Breast epithelium (tissue), 4 donors: ENCODE results near the gene DPYD. TPM values are rescaled to one million over a fixed set of nuclear protein-coding genes. Genes with fewer than 3 reads are reported as not detected.

Source experiments
- DNase-seq, 2 donors: peaks; one replicate each; pipeline ENCODE4 v3.0.0-alpha.2; 2019; ENCODE audit warnings: low spot score in 2 of 2
- H3K27ac ChIP-seq, 2 donors: fragments of 200-600 bp; sonication (generic) in 1 of 2; one replicate each; pipeline ENCODE4 v1.5.1; 2016 to 2019; ENCODE audit warnings: mild to moderate bottlenecking in 1 of 2
- H3K27me3 ChIP-seq, 2 donors: fragments of 200-600 bp; sonication (generic) in 1 of 2; one replicate each; pipeline versions ENCODE4 v1.5.1 to v1.6.0; 2017 to 2019; ENCODE audit warnings: control low read depth in 1 of 2, mild to moderate bottlenecking in 1 of 2
- H3K36me3 ChIP-seq: fragments of 200-600 bp; one replicate; pipeline ENCODE4 v1.5.1; 2019
- H3K4me1 ChIP-seq, 2 donors: fragments of 200-600 bp; sonication (generic); one replicate each; pipeline ENCODE4 v1.5.1; 2016 to 2019; ENCODE audit warnings: control low read depth in 1 of 2
- H3K4me3 ChIP-seq, 3 donors: fragments of 200-600 bp; sonication (generic); 1 replicate in 2 of 3; 2 replicates in 1 of 3; pipeline ENCODE4 v1.5.1; 2016 to 2019; ENCODE audit warnings: mild to moderate bottlenecking in 3 of 3, moderate library complexity in 2 of 3
- H3K9me3 ChIP-seq, 2 donors: fragments of 200-600 bp; sonication (generic) in 1 of 2; one replicate each; pipeline ENCODE4 v1.5.1; 2016 to 2019; ENCODE audit warnings: control low read depth in 1 of 2
- CTCF ChIP-seq, 3 donors: fragments of 450-650 bp; IDR thresholded peaks; one replicate each; pipeline ENCODE4 v1.5.1; 2016 to 2017; ENCODE audit warnings: antibody characterized with exemption in 3 of 3, mild to moderate bottlenecking in 3 of 3, moderate library complexity in 3 of 3
- POLR2A ChIP-seq: fragments of 450-650 bp; IDR thresholded peaks from one replicate; pipeline ENCODE4 v1.6.1; 2016; ENCODE audit warnings: antibody characterized with exemption, mild to moderate bottlenecking, moderate library complexity
- POLR2AphosphoS5 ChIP-seq, 3 donors: sonication (generic); formaldehyde crosslinking; IDR thresholded peaks; one replicate each; pipeline ENCODE4 v1.6.1; 2017; ENCODE audit warnings: antibody characterized with exemption in 3 of 3
- intact Hi-C: fragments of 100-400 bp; cut with DNase I; formaldehyde crosslinking; loops from one replicate; pipeline ENCODE4 v1.15.1; 2023; ENCODE audit warnings: low total_unique reads
- total RNA-seq, 3 donors: library from RNA; depleted of rRNA; stranded (reverse); fragments of >200 nt; gene quantifications; one replicate each; pipeline ENCODE4 v1.1.0, GENCODE V29; 2016

The DPYD gene
- total RNA-seq, 3 donors from 2014 or later = 56.4 to 95.1 (median 58.1) TPM

- no peak for TF ChIP-seq POLR2AphosphoS5 (IDR thresholded peaks at IDR 0.05)
- TF ChIP-seq CTCF (IDR thresholded peaks at IDR 0.05) = no peak
- TF ChIP-seq POLR2A = no peak
- Histone ChIP-seq H3K9me3 (no peaks in the 10 kb centered on the region), H3K27me3 (no peaks in the 10 kb centered on the region), H3K36me3 (no peaks in the 10 kb centered on the region), H3K4me3 (no peak overlapping the region), H3K4me1 (no peaks in the 10 kb centered on the region), H3K27ac (no peak overlapping the region)
- no peak for DNase-seq
- intact Hi-C loops = no loop called here
These were observed 194.4 kb downstream of the DPYD start for GRCh38 chr1:97726386-97726785.

GRCh38 chr1:97721221-97721620, 199.6 kb downstream of the DPYD start:
- Histone ChIP-seq H3K4me3 (no peak overlapping the region), H3K27ac (no peak overlapping the region), H3K36me3 (no peaks in the 10 kb centered on the region), H3K27me3 (no peaks in the 10 kb centered on the region), H3K4me1 (no peaks in the 10 kb centered on the region), H3K9me3 (no peaks in the 10 kb centered on the region)
- TF ChIP-seq POLR2AphosphoS5 (IDR thresholded peaks at IDR 0.05) = no peak
- no peak for TF ChIP-seq POLR2A
- TF ChIP-seq CTCF (IDR thresholded peaks at IDR 0.05) = no peak
- intact Hi-C loops = no loop called here
- no peak for DNase-seq

DNA sequence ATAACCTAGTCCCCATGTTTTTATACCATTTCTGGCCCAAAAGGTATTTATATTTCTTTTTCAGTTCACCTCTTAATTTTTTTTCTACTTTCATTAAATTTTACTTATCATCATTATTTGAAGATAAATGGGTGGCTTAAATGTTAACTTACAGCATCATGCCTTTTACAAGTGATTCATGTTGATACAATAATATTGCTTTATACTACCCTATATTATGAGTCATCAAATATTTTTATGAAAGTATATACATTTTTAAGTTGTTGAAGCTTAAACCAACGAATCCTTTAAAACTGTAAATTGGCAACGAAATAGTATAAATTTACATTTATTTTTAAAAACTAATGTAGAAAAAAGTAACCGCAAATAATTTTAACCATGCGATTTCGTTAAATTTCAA, 207.9 kb downstream of the DPYD start:
- Histone ChIP-seq H3K9me3 (no peaks in the 10 kb centered on the region), H3K4me3 (no peak overlapping the region), H3K27me3 (no peaks in the 10 kb centered on the region), H3K4me1 (no peaks in the 10 kb centered on the region), H3K27ac (no peak overlapping the region), H3K36me3 (no peaks in the 10 kb centered on the region)
- intact Hi-C loops = no loop called here
- no peak for TF ChIP-seq POLR2A
- no peak for TF ChIP-seq CTCF (IDR thresholded peaks at IDR 0.05)
- TF ChIP-seq POLR2AphosphoS5 (IDR thresholded peaks at IDR 0.05) = no peak
- no peak for DNase-seq

DNA sequence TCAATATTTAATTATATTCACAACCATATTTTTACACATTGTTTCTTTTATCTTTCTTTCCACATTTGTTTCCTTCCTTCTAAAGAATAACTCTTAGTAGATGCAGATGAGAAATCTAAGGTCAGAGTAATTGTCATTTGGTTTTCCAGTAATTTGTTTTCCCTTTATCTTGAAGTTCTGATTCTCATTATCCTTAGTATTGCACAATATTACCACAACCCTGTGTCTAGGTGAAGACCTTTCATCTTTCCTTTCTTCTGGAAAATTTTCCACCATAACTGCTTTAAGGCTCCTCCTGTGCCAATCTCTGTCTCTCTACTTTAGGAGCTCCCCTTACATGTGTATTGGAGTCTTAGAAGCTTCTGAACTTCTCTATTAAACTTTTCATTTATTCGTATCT, 209.0 kb downstream of the DPYD start:
- Histone ChIP-seq H3K4me3 (no peak overlapping the region), H3K4me1 (no peaks in the 10 kb centered on the region), H3K27me3 (no peaks in the 10 kb centered on the region), H3K27ac (no peak overlapping the region), H3K9me3 (no peaks in the 10 kb centered on the region), H3K36me3 (no peaks in the 10 kb centered on the region)
- intact Hi-C loops = no loop called here
- no peak for TF ChIP-seq POLR2A
- TF ChIP-seq POLR2AphosphoS5 (IDR thresholded peaks at IDR 0.05) = no peak
- TF ChIP-seq CTCF (IDR thresholded peaks at IDR 0.05) = no peak
- DNase-seq = no peak

- no peaks in the 10 kb centered on the region for H3K36me3 ChIP-seq
- no peaks in the 10 kb centered on the region for H3K27me3 ChIP-seq
- no peaks in the 10 kb centered on the region for H3K4me1 ChIP-seq
- intact Hi-C loops = no loop called here
- H3K27ac ChIP-seq = no peak overlapping the region
- DNase-seq = no peak
- no peak overlapping the region for H3K4me3 ChIP-seq
- no peaks in the 10 kb centered on the region for H3K9me3 ChIP-seq
- no peak for TF ChIP-seq POLR2AphosphoS5 (IDR thresholded peaks at IDR 0.05)
These were observed 227.2 kb downstream of the DPYD start for GRCh38 chr1:97693601-97694000.

GRCh38 chr1:97691325-97691724, 229.5 kb downstream of the DPYD start:
- H3K36me3 ChIP-seq = no peaks in the 10 kb centered on the region
- H3K27me3 ChIP-seq = no peaks in the 10 kb centered on the region
- no peaks in the 10 kb centered on the region for H3K4me1 ChIP-seq
- no peak overlapping the region for H3K27ac ChIP-seq
- TF ChIP-seq POLR2A (no peak), POLR2AphosphoS5 (IDR thresholded peaks at IDR 0.05) (no peak), CTCF (IDR thresholded peaks at IDR 0.05) (no peak)
- no peak overlapping the region for H3K4me3 ChIP-seq
- DNase-seq = no peak
- no peaks in the 10 kb centered on the region for H3K9me3 ChIP-seq
- intact Hi-C loops = no loop called here
